ENCODE results near the gene KLC1.

Gene KLC1

GRCh38 chr14:103704708-103705107 lies 75.7 kb downstream of the KLC1 start:
- TF ChIP-seq, protein P1, sequence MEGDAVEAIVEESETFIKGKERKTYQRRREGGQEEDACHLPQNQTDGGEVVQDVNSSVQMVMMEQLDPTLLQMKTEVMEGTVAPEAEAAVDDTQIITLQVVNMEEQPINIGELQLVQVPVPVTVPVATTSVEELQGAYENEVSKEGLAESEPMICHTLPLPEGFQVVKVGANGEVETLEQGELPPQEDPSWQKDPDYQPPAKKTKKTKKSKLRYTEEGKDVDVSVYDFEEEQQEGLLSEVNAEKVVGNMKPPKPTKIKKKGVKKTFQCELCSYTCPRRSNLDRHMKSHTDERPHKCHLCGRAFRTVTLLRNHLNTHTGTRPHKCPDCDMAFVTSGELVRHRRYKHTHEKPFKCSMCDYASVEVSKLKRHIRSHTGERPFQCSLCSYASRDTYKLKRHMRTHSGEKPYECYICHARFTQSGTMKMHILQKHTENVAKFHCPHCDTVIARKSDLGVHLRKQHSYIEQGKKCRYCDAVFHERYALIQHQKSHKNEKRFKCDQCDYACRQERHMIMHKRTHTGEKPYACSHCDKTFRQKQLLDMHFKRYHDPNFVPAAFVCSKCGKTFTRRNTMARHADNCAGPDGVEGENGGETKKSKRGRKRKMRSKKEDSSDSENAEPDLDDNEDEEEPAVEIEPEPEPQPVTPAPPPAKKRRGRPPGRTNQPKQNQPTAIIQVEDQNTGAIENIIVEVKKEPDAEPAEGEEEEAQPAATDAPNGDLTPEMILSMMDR (IDR thresholded peaks at IDR 0.05; ENCODE audit: borderline replicate concordance, insufficient read depth, low read depth, low read length), result no peak
- H3K4me3 ChIP-seq (ENCODE audit: low read depth, low read length), result no peak overlapping the region

DNA sequence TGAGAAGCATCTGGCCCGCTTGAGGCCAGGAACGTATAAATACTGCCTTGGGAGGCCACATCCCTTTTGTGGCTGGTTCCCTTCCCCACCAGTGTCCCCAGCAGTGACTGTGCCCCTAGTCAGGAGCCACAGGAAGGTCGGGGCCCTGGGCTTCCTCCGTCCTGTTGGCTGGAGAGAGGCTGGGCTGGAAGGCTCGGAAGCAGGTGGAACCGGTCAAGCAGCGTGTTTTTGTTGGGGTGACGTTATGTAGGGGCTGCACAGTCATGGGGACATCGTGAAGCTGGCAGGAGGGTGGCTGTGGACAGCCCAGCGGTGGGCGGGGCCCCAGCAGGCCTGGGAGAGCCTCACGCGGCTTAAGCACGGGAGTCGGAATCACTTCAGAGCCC lies 76.1 kb downstream of the KLC1 start:
- no peak overlapping the region for H3K4me3 ChIP-seq (ENCODE audit: low read depth, low read length)
- TF ChIP-seq, protein P1 (IDR thresholded peaks at IDR 0.05; ENCODE audit: borderline replicate concordance, insufficient read depth, low read depth, low read length), result no peak

- no peak overlapping the region for H3K4me3 ChIP-seq (ENCODE audit: low read depth, low read length)
- TF ChIP-seq, protein P1 (IDR thresholded peaks at IDR 0.05; ENCODE audit: borderline replicate concordance, insufficient read depth, low read depth, low read length), result no peak
Observed at GRCh38 chr14:103705504-103706284, 76.7 kb downstream of the KLC1 start.

DNA sequence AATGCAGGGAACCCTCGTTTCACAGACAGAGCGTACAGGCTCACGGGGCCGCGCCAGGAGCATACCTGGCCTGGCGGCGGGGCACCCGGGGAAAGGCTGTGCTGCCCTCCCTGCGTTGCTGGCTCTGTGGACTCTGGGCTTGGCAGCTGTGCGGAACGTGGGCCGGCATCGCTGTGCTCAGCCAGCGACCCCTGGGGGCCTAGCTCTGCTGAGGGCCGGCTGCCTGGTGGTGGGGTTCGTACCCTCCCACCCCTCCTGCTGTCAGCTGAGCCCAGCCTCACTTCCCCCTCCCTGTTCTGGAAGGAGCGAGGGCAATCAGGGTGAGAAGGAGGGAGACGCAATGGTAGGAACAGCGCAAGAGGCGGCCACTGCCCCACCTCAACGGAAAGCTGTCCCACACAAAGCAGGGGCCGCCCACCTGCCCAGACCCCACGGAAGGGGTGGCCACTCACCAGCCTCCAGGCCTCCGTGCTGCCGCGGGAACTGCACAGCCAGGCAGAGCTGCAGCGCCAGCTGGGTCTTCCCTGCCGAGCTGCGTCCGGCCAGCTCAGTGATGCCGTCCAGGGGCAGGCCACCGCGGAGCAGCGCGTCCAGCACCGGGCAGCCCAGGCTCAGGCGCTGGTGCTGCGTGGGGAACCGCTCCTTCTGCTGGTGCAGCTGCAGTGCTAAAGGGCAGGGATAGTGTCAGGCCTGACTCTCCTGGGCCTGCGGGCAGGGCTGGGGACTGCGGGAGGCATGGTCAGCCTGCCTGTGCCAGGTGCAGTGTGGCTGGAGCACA lies 77.7 kb downstream of the KLC1 start:
- no peak overlapping the region for H3K4me3 ChIP-seq (ENCODE audit: low read depth, low read length)
- TF ChIP-seq, protein P1 (IDR thresholded peaks at IDR 0.05; ENCODE audit: borderline replicate concordance, insufficient read depth, low read depth, low read length), result no peak

- TF ChIP-seq, protein P1 (IDR thresholded peaks at IDR 0.05; ENCODE audit: borderline replicate concordance, insufficient read depth, low read depth, low read length), result no peak
- H3K4me3 ChIP-seq (ENCODE audit: low read depth, low read length), result no peak overlapping the region
Observed at GRCh38 chr14:103707329-103708263, 78.6 kb downstream of the KLC1 start.

DNA sequence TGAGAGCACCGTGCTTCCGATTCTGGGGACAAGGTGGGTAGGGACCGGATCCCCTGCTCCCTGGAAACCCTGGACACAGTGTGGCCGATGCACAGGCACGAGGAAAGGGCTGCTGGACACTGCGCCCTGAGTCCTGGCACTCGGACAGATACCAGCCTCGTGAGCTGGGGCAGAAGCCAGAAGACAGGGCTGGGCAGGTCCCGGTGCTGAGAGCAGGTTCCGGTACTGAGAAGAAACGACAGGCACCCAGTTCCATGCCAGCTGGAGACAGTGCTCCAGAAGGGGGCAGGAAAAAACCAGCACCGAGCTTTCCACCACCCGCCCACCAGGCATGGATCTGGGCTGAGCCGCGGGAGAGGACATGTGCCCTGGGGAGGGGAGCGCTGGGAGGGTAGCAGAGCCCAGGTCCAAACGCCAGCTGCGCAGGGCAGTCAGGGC lies 79.8 kb downstream of the KLC1 start:
- TF ChIP-seq, protein P1 (IDR thresholded peaks at IDR 0.05; ENCODE audit: borderline replicate concordance, insufficient read depth, low read depth, low read length), result no peak
- no peak overlapping the region for H3K4me3 ChIP-seq (ENCODE audit: low read depth, low read length)

Data from GM12875 (cell line).